HG03060 (cell line): ENCODE results near the gene CCDC73.
"Not testable (repeated sequence)": the region's sequence is repeated elsewhere in the genome, so short reads cannot be mapped to it uniquely, and the experiment has no call there.

Source experiments
- ATAC-seq: cut with Tn5 transposase; IDR thresholded peaks from one replicate; pipeline ENCODE4 v1.9.1; 2021; ENCODE audit warnings: low read depth, moderate number of reproducible peaks; ENCODE audit not compliant: unreplicated experiment

CCDC73 gene

GRCh38 chr11:32708978-32709377, 85.5 kb downstream of the CCDC73 start:
- ATAC-seq: not testable (repeated sequence)

GRCh38 chr11:32706985-32707741, 87.3 kb downstream of the CCDC73 start:
- peak; percentile 98 for ATAC-seq

GRCh38 chr11:32705309-32706033, 89.0 kb downstream of the CCDC73 start:
- no peak for ATAC-seq

- no peak for ATAC-seq
These were observed 89.7 kb downstream of the CCDC73 start for GRCh38 chr11:32704775-32705174.

DNA sequence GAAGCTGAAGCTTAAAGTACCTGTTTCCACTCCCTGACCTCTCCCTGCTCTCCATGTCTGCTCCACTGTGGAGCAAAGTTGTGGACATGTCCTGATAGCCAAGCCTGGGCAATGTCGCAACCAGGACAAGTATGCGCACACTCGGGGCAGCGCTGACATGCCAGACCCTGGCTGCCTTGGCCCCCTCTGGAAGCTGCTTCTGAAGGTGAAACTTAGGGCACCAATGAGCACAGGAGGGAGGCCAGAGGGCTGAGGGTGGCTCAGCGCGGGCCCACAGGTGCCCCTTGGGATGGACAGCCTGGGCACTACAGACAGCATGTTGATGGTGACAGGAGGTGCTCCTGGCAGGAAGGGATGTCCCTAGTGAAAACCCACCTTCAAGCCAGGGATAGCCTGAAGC, 90.2 kb downstream of the CCDC73 start:
- ATAC-seq: no peak

DNA sequence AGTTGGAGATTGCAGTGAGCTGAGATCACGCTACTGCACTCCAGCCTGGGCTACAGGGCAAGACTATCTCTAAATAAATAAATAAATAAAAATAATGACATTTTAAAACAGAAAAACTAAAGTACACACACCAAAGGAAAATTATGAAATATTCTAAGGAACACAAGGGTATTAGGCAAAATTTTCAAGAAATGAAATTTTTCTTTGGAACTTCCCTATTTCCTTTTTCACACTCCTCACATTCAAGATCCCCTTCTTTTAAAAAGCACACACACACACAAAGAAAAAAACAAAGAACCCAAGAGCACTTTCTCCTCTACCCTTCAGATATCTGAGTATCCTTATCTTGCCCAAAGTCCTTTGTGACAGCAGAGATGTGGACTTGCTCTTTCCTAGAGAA, 92.8 kb downstream of the CCDC73 start:
- no peak for ATAC-seq

DNA sequence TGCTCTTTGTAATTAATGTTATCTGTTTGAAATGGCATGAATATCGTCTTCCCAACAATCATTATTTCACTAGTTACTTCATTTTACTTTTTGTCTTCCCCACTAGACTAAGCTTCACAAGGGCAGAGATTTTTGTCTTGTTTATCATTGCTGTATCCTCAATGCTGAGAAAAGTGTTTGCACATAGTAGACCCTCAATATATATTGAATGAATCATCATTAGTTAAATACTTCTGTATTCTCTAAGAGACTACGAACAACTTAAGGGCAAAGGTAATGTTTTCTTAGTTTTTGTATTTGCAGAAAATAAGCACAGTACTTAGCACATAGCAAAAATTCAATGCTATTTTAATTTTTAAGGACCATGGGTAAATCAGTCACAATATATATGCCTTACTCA, 95.9 kb downstream of the CCDC73 start:
- ATAC-seq: no peak

DNA sequence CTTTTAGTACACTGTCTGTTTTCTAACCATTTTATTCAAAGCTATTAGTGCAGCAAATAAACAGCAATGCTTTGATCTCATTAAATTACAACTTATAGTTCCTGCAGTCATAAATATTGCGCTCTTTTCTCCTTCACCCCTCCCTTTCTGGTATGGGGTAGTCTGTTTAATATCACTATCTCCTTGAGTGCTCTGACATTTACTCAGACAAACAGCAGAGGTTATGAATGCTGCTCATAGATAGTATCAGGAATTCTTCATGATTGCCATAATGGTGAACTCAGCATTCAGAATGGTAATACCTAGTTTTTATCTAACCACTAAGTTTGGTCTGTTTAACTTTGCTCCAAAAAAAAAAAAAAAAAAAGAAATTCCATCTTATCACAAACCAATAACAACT, 123.4 kb downstream of the CCDC73 start:
- no peak for ATAC-seq

DNA sequence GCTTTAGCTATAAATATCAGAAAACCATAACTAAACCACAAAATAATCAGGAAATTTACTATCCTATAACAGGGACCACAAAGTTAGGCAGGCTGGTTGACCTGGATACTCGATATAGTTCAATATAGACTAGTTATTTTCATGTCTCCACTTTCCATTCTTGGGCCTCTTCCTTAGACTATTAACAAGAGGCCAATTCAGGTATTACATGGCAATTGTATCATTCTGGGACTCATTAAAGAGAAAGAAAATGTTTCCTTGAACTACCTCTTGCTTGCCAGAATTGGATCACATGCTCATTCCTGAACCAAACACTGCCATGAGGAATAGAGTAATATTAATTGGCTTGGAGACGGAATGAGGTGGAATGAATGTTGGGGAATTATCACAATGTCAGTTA, 134.8 kb downstream of the CCDC73 start:
- no peak for ATAC-seq

- ATAC-seq: no peak
These were observed 135.6 kb downstream of the CCDC73 start for GRCh38 chr11:32658639-32659406.

- ATAC-seq: no peak
These were observed 150.9 kb downstream of the CCDC73 start for GRCh38 chr11:32643526-32643925.

GRCh38 chr11:32641361-32641760, 153.1 kb downstream of the CCDC73 start:
- ATAC-seq: no peak

DNA sequence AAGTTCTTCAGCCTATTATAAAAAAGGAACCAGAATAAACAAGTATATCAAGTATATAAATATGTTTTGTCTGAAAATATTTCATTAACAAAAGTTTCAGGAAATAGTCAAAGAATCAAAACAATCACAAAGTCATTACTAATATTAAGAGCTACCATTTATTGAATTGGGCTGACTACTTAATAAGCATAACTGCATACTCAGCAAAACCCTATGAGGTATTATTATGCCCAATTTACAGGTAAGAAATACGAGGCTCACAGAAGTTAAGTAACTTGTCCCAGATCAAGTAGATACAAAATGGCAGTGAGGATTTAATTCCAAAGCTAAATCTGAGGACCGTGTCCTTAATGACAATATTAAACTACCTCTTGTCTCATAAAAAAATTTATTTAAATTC, 158.6 kb downstream of the CCDC73 start:
- no peak for ATAC-seq

GRCh38 chr11:32630844-32631243, 163.6 kb downstream of the CCDC73 start:
- no peak for ATAC-seq

DNA sequence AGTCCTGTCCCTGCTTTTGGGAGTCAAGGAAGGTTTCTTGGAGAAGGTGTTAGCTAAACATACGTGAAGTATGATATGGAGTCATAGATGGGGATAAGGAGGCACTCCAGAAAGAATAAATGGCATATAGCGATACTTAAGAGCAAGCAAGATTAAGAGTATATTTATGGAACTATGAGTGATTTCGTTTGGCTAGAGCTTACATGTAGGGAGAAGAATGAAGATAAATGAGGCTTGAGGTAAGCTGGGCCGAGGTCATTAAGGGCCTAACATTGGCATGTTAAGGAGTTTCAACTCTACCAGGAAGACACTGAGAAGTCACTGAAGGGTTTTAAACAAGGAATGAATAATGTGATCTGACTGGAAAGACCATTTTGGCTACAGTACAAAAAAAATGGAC, 177.6 kb downstream of the CCDC73 start:
- no peak for ATAC-seq

- no peak for ATAC-seq
These were observed 179.0 kb downstream of the CCDC73 start for GRCh38 chr11:32615422-32615821.

- no peak for ATAC-seq
These were observed 180.8 kb downstream of the CCDC73 start for GRCh38 chr11:32613500-32614151.

DNA sequence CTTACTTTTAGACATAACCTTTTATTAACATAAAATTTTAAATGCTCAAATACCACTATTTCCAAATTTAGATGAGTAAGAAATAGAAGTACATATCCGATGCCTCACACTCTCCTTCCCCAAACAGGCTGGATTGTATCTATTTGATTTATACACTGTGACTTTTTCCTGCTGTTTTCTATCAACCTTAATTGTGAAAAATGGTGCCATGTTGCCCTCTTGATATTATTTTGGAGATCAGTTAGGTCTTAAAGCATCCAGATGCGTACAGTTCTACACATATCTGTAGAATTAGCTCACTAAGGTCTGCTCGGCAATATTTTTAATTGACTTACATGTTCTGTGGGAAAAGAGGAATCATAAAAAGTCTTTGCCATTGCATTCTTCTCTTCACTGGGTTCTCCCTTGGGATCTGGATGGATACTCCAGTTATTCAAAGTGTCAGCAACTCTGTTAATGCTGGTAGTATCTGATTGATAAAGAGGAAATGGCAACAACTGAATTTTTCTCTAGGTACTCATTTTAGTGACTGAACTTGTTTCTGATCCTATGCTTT, 183.6 kb downstream of the CCDC73 start:
- ATAC-seq: no peak

- not testable (repeated sequence) for ATAC-seq
These were observed 185.6 kb downstream of the CCDC73 start for GRCh38 chr11:32608826-32609225.

DNA sequence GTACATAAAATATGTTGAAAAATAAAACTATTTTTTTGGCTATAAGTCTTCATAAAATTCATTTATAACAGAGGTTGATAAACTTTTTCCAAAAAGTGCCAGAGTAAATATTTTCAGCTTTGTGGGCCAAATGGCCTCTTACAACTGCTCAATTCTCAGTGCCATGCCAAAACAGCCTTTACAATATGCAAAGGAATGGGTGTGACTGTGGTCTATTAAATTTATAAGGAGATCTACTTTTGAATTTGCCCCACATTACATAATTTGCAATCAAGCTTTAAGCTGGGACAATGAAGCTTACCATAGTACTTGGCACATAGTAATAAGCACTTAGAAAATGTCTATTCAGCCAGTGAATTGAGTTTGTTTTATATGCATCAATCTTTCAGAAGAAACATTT, 188.2 kb downstream of the CCDC73 start:
- no peak for ATAC-seq
